Keratinocyte (primary cell): Measurements from ENCODE around the gene RPA1. TPM values are rescaled to one million over a fixed set of nuclear protein-coding genes. Genes with fewer than 3 reads are reported as not detected.

Source experiments
- DNase-seq: peaks from one replicate; pipeline ENCODE4 v3.0.0-alpha.2; 2011; ENCODE audit warnings: low read depth, missing footprints, low spot score
- FAIRE-seq: peaks from 2 replicates; lab custom pipeline; 2011; peaks lifted over from hg19 to GRCh38; lab: Jason Lieb, UNC
- H2AFZ ChIP-seq: 2 replicates; pipeline ENCODE4 v1.6.0; 2012; ENCODE audit warnings: low read length, control low read depth, inconsistent platforms; ENCODE audit not compliant: control insufficient read depth
- H3K27ac ChIP-seq: 2 replicates; pipeline ENCODE4 v1.5.1; 2011; ENCODE audit warnings: low read length; ENCODE audit not compliant: control insufficient read depth, insufficient read depth
- H3K27me3 ChIP-seq: 3 replicates; pipeline ENCODE4 v1.6.0; 2011; ENCODE audit warnings: low read length; ENCODE audit not compliant: control insufficient read depth, insufficient read depth; ENCODE audit errors: extremely low read depth
- H3K36me3 ChIP-seq, 2 experiments: 2 replicates in 1 of 2; 3 replicates in 1 of 2; pipeline ENCODE4 v1.5.1; 2011; ENCODE audit warnings: low read length in 2 of 2, mild to moderate bottlenecking in 1 of 2; ENCODE audit not compliant: control insufficient read depth in 2 of 2, insufficient read depth in 2 of 2; ENCODE audit errors: extremely low read depth in 1 of 2
- H3K4me1 ChIP-seq: 3 replicates; pipeline ENCODE4 v1.5.1; 2011; ENCODE audit warnings: low read length; ENCODE audit not compliant: control insufficient read depth, insufficient read depth; ENCODE audit errors: extremely low read depth
- H3K4me2 ChIP-seq: 3 replicates; pipeline ENCODE4 v1.6.0; 2011; ENCODE audit warnings: low read depth, low read length; ENCODE audit not compliant: control insufficient read depth, insufficient read depth; ENCODE audit errors: extremely low read depth
- H3K4me3 ChIP-seq, 3 experiments: fragments of 200-600 bp in 1 of 3; sonication (generic) in 1 of 3; 2 replicates in 2 of 3; 3 replicates in 1 of 3; pipeline ENCODE4 v1.5.1; 2011 to 2016; ENCODE audit warnings: low read length in 3 of 3, mild to moderate bottlenecking in 3 of 3, control low read depth in 2 of 3, inconsistent platforms in 1 of 3, low read depth in 1 of 3, mixed read lengths in 1 of 3, mixed run types in 1 of 3, moderate library complexity in 1 of 3; ENCODE audit not compliant: control insufficient read depth in 2 of 3, insufficient read depth in 2 of 3; ENCODE audit errors: extremely low read depth in 1 of 3
- H3K79me2 ChIP-seq: 2 replicates; pipeline ENCODE4 v1.6.0; 2012; ENCODE audit warnings: low read length; ENCODE audit not compliant: control insufficient read depth, insufficient read depth
- H3K9ac ChIP-seq: 3 replicates; pipeline ENCODE4 v1.6.0; 2011; ENCODE audit warnings: low read length; ENCODE audit not compliant: control insufficient read depth, insufficient read depth; ENCODE audit errors: extremely low read depth
- H3K9me1 ChIP-seq: 3 replicates; pipeline ENCODE4 v1.6.0; 2011; ENCODE audit warnings: low read length; ENCODE audit not compliant: control insufficient read depth, insufficient read depth; ENCODE audit errors: extremely low read depth
- H3K9me3 ChIP-seq: 2 replicates; pipeline ENCODE4 v1.5.1; 2012; ENCODE audit warnings: low read depth, low read length; ENCODE audit not compliant: control insufficient read depth
- H4K20me1 ChIP-seq: 3 replicates; pipeline ENCODE4 v1.6.0; 2011; ENCODE audit warnings: low read length; ENCODE audit not compliant: control insufficient read depth, insufficient read depth; ENCODE audit errors: extremely low read depth
- EZH2 ChIP-seq: IDR thresholded peaks from one replicate; pipeline ENCODE4 v1.6.1; 2012; ENCODE audit warnings: inconsistent platforms, mild to moderate bottlenecking, low read length, moderate library complexity
- dilution Hi-C: fragments of 300-500 bp; cut with MboI; formaldehyde crosslinking; loops from one replicate; pipeline ENCODE4 v1.7.0; 2020; ENCODE audit warnings: low sequenced_read_pairs; ENCODE audit not compliant: extremely low pct_ligation_motif_present
- polyA plus RNA-seq, 5 experiments: library from polyadenylated mRNA; depleted of rRNA in 3 of 5; stranded (reverse) in 3 of 5; stranded (forward) in 1 of 5; unstranded in 1 of 5; fragments of >200 nt; gene quantifications; 1 replicate in 1 of 5; 2 replicates in 3 of 5; 3 replicates in 1 of 5; pipeline versions ENCODE4 v1.2.1 to v1.2.3, GENCODE V29; 2011 to 2012; ENCODE audit warnings: missing spikeins in 2 of 5, low read depth in 1 of 5, low replicate concordance in 1 of 5
- TF ChIP-seq, protein P1 (sequence below), 3 experiments: IDR thresholded peaks in 1 of 3; conservative IDR thresholded peaks in 1 of 3; optimal IDR thresholded peaks in 1 of 3; 2 replicates in 2 of 3; 3 replicates in 1 of 3; pipeline versions ENCODE3 to v1.5.1; 2011; ENCODE audit warnings: low read length in 3 of 3, mild to moderate bottlenecking in 3 of 3, moderate library complexity in 2 of 3, control low read depth in 1 of 3, inconsistent platforms in 1 of 3; ENCODE audit not compliant: insufficient read depth in 2 of 3; ENCODE audit errors: extremely low read depth in 1 of 3

The RPA1 gene
- polyA plus RNA-seq, 1 donor (not counting 4 experiments of a cell fraction or from before 2014, with no cell fraction given), result 74.9 TPM

- dilution Hi-C loops, result no loop called here
- H3K27ac ChIP-seq, result no peak overlapping the region
Observed at GRCh38 chr17:1800240-1800639, 29.6 kb upstream of the RPA1 start.

DNA sequence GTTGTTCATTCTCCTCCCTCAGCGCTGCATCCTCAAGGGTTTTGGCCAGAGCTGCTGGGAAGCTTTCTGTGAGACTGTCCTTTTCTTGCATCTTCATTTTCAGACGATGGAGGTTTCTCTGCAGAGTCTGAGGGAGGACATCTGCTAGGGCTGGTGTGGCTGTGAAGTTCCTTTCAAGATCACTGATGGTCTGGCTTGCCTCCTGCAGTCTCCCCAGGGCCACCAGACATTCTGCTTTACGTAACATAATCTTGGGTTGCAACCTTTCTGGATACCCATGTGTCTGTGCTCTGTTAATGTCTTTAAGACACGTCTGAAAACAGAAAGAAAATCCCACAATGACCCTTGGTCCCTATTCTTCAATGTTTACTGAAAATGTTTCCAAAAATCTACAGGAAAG lies 29.1 kb upstream of the RPA1 start:
- H3K4me2 ChIP-seq, result no peak overlapping the region
- no peak overlapping the region for H3K9ac ChIP-seq
- H2AFZ ChIP-seq, result no peak overlapping the region
- H3K4me1 ChIP-seq, result no peaks in the 10 kb centered on the region
- no peak overlapping the region for H3K4me3 ChIP-seq
- H3K9me3 ChIP-seq, result no peaks in the 10 kb centered on the region
- H3K9me1 ChIP-seq, result no peaks in the 10 kb centered on the region
- TF ChIP-seq EZH2, result no peak
- TF ChIP-seq, protein P1, sequence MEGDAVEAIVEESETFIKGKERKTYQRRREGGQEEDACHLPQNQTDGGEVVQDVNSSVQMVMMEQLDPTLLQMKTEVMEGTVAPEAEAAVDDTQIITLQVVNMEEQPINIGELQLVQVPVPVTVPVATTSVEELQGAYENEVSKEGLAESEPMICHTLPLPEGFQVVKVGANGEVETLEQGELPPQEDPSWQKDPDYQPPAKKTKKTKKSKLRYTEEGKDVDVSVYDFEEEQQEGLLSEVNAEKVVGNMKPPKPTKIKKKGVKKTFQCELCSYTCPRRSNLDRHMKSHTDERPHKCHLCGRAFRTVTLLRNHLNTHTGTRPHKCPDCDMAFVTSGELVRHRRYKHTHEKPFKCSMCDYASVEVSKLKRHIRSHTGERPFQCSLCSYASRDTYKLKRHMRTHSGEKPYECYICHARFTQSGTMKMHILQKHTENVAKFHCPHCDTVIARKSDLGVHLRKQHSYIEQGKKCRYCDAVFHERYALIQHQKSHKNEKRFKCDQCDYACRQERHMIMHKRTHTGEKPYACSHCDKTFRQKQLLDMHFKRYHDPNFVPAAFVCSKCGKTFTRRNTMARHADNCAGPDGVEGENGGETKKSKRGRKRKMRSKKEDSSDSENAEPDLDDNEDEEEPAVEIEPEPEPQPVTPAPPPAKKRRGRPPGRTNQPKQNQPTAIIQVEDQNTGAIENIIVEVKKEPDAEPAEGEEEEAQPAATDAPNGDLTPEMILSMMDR (optimal IDR thresholded peaks at IDR 0.05 in 1 of 3, IDR thresholded peaks at IDR 0.05 in 1 of 3, conservative IDR thresholded peaks at IDR 0.05 in 1 of 3; ENCODE audit: extremely low read depth in 1 of 3, insufficient read depth in 2 of 3, low read length in 3 of 3), result no peak
- H4K20me1 ChIP-seq, result no peaks in the 10 kb centered on the region
- H3K27ac ChIP-seq, result no peak overlapping the region
- H3K36me3 ChIP-seq, result peaks cover 6 to 12% of the 10 kb centered on the region in 2 experiments
- DNase-seq (no peak), FAIRE-seq (no peak)
- no peaks in the 10 kb centered on the region for H3K79me2 ChIP-seq
- no peaks in the 10 kb centered on the region for H3K27me3 ChIP-seq
- dilution Hi-C loops, result no loop called here

More at GRCh38 chr17:1800240-1800639, 29.6 kb upstream of the RPA1 start:
- Histone ChIP-seq H3K4me3 (no peak overlapping the region), H4K20me1 (no peaks in the 10 kb centered on the region), H3K9me3 (no peaks in the 10 kb centered on the region), H3K9me1 (no peaks in the 10 kb centered on the region), H3K4me2 (no peak overlapping the region), H3K27me3 (no peaks in the 10 kb centered on the region), H2AFZ (no peak overlapping the region), H3K4me1 (no peaks in the 10 kb centered on the region), H3K79me2 (peaks cover 2% of the 10 kb centered on the region), H3K9ac (no peak overlapping the region), H3K36me3 (peaks cover 6 to 12% of the 10 kb centered on the region in 2 experiments)
- DNase-seq (no peak), FAIRE-seq (no peak)
- TF ChIP-seq EZH2, result no peak
- TF ChIP-seq, protein P1 (optimal IDR thresholded peaks at IDR 0.05 in 1 of 3, IDR thresholded peaks at IDR 0.05 in 1 of 3, conservative IDR thresholded peaks at IDR 0.05 in 1 of 3; ENCODE audit: extremely low read depth in 1 of 3, insufficient read depth in 2 of 3, low read length in 3 of 3), result no peak
